ENCODE data around the gene BEND6. TPM values are rescaled to one million over a fixed set of nuclear protein-coding genes. Genes with fewer than 3 reads are reported as not detected.
"Not testable (repeated sequence)": the region's sequence is repeated elsewhere in the genome, so short reads cannot be mapped to it uniquely, and the experiment has no call there.

BEND6 gene
- total RNA-seq, 4 donors from 2014 or later: not detected

DNA sequence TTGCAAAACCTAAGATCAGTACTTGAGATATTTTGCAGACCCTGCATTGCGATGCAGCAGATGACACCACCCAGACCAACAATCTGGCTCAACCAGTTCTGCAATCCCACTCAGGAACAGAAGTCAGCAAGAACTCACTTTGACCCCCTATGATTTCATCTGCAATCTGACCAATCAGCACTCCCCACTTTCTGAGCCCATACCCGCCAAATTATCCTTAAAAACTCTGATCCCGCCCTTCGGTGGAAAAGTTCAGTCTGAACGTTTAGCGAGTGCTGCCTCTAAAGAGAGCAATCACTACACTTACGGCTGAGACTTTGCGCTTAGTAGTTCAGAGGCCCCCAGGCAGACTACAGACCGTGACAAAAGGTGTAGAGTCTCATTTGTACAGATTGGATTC lies 74.3 kb downstream of the BEND6 start:
- TF ChIP-seq, protein P1, sequence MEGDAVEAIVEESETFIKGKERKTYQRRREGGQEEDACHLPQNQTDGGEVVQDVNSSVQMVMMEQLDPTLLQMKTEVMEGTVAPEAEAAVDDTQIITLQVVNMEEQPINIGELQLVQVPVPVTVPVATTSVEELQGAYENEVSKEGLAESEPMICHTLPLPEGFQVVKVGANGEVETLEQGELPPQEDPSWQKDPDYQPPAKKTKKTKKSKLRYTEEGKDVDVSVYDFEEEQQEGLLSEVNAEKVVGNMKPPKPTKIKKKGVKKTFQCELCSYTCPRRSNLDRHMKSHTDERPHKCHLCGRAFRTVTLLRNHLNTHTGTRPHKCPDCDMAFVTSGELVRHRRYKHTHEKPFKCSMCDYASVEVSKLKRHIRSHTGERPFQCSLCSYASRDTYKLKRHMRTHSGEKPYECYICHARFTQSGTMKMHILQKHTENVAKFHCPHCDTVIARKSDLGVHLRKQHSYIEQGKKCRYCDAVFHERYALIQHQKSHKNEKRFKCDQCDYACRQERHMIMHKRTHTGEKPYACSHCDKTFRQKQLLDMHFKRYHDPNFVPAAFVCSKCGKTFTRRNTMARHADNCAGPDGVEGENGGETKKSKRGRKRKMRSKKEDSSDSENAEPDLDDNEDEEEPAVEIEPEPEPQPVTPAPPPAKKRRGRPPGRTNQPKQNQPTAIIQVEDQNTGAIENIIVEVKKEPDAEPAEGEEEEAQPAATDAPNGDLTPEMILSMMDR (IDR thresholded peaks at IDR 0.05): no peak
- no peak for TF ChIP-seq EP300 (IDR thresholded peaks at IDR 0.05)

DNA sequence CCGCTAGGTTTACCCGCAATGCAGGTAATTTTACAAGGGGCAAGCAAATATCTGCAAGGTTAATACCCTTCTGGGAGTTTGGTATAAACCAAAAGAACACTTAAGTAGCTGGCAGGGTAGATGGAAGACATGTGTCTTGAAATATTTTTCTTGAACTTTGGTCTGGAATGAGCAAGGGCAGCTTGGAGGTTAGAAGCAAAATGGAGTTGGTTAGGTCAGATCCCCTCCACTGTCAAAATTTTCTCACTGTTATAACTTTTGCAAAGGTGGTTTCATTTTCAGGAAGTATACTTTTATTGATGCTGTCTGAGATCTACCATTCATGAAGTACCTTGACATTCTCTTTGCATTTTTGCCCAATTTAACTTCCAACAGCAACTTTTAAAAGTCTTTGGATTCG lies 78.3 kb downstream of the BEND6 start:
- no peak for TF ChIP-seq POLR2A (IDR thresholded peaks at IDR 0.05)
- no peak for TF ChIP-seq EP300 (IDR thresholded peaks at IDR 0.05)
- TF ChIP-seq, protein P1 (IDR thresholded peaks at IDR 0.05): no peak
- TF ChIP-seq POLR2AphosphoS5 (IDR thresholded peaks at IDR 0.05): no peak
- Histone ChIP-seq H3K4me3 (no peak overlapping the region), H3K27ac (no peak overlapping the region), H3K9me3 (no peaks in the 10 kb centered on the region), H3K4me1 (no peaks in the 10 kb centered on the region), H3K27me3 (no peaks in the 10 kb centered on the region), H3K36me3 (no peaks in the 10 kb centered on the region)
- no peak for DNase-seq (ENCODE audit: low spot score in 2 of 2)
- 89% methylated on average over 3 of the region's 3 CpGs for WGBS

More for the DNA sequence above, 74.3 kb downstream of the BEND6 start:
- Histone ChIP-seq H3K4me3 (no peak overlapping the region), H3K4me1 (no peaks in the 10 kb centered on the region), H3K36me3 (no peaks in the 10 kb centered on the region), H3K27ac (no peak overlapping the region), H3K27me3 (no peaks in the 10 kb centered on the region), H3K9me3 (peaks cover 6% of the 10 kb centered on the region)
- WGBS: 65% methylated on average over 9 of the region's 9 CpGs
- DNase-seq (ENCODE audit: low spot score in 2 of 2): no peak

DNA sequence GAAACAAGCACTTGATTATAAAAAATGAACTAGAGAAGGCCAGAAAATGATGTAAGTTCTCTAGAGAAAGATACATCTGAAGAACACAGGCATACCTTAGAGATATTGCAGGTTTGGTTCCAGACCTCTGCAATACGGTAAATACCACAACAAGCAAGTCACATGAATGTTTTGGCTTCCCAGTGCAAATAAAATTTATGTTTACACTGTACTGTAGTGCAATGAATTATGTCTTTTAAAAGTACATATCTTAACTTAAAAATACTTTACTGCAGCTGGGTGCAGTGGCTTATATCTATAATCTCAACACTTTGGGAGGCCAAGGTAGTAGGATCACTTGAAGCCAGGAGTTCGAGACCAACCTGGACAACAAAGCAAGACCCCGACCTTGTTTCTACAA lies 80.6 kb downstream of the BEND6 start:
- no peak for DNase-seq (ENCODE audit: low spot score in 2 of 2)
- no peak overlapping the region for H3K27ac ChIP-seq
- 50% methylated on average over 3 of the region's 3 CpGs for WGBS
- no peaks in the 10 kb centered on the region for H3K9me3 ChIP-seq
- H3K4me3 ChIP-seq: no peak overlapping the region
- H3K4me1 ChIP-seq: no peaks in the 10 kb centered on the region
- H3K27me3 ChIP-seq: no peaks in the 10 kb centered on the region
- no peaks in the 10 kb centered on the region for H3K36me3 ChIP-seq
- no peak for TF ChIP-seq POLR2A (IDR thresholded peaks at IDR 0.05)
- TF ChIP-seq EP300 (IDR thresholded peaks at IDR 0.05): no peak
- TF ChIP-seq POLR2AphosphoS5 (IDR thresholded peaks at IDR 0.05): no peak
- TF ChIP-seq, protein P1 (IDR thresholded peaks at IDR 0.05): no peak

DNA sequence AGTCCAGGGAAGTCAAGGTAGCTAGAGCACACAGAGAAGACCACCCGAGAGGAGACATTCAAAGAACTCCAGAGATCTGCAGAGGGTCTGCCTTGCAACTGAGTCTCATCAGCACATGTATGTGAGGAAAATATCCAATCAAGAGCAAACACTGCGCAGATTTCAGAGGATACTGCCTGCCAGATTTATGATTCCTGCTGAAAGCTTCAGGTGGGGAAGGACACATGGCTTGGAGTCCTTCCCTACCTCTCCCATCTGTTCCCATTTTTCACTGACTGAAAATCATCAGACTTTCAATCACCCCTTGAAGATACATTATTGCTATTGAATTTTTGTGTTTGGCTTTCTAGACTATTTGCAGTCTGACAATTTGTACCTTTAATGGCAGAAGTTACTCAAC lies 84.0 kb downstream of the BEND6 start:
- no peak for DNase-seq (ENCODE audit: low spot score in 2 of 2)
- H3K27me3 ChIP-seq: peaks cover 9% of the 10 kb centered on the region
- no peaks in the 10 kb centered on the region for H3K36me3 ChIP-seq
- TF ChIP-seq EP300 (IDR thresholded peaks at IDR 0.05): no peak
- TF ChIP-seq, protein P1 (IDR thresholded peaks at IDR 0.05): no peak
- TF ChIP-seq POLR2A (IDR thresholded peaks at IDR 0.05): no peak
- TF ChIP-seq POLR2AphosphoS5 (IDR thresholded peaks at IDR 0.05): no peak
- no peaks in the 10 kb centered on the region for H3K4me1 ChIP-seq
- 87% methylated on average over 2 of the region's 2 CpGs for WGBS
- no peak overlapping the region for H3K27ac ChIP-seq
- no peak overlapping the region for H3K4me3 ChIP-seq
- no peaks in the 10 kb centered on the region for H3K9me3 ChIP-seq

DNA sequence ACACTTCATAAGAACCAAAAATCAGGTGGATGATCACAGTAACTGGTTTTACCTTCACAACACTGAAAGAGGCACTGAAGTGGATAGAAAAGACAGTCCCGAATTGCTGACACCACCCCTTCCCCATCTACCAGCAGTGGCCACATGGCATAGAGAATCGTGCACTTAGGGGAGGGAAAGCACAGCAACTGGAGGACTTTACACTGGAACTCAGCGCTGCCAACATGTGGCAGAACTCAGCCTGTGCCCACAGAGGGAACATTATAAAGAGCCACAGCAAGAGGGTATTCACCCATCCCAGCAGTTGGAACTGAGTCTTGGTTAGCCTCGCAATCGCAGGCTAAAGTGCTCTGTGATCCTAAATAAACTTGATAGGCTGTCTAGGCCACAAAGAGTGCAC lies 85.1 kb downstream of the BEND6 start:
- 80% methylated on average over 5 of the region's 5 CpGs for WGBS

DNA sequence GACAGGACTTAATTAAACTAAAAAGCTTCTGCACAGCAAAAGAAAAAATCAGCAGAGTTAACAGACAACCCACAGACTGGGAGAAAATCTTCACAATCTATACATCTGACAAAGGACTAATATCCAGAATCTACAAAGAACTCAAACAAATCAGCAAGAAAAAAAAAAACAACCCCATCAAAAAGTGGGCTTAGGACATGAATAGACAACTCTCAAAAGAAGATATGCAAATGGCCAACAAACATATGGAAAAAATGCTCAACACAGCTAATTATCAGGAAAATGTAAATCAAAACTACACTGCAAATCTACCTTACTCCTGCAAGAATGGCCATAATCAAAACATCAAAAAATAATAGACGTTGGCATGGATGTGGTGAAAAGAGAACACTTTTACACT lies 89.2 kb downstream of the BEND6 start:
- not testable (repeated sequence) for H3K4me1 ChIP-seq; H3K9me3 ChIP-seq; DNase-seq (ENCODE audit: low spot score in 2 of 2); H3K27ac ChIP-seq; H3K27me3 ChIP-seq; H3K36me3 ChIP-seq; H3K4me3 ChIP-seq
- 79% methylated on average over 1 of the region's 1 CpG for WGBS

More for the DNA sequence above, 85.1 kb downstream of the BEND6 start:
- TF ChIP-seq, protein P1 (IDR thresholded peaks at IDR 0.05): no peak
- TF ChIP-seq POLR2AphosphoS5 (IDR thresholded peaks at IDR 0.05) (no peak), POLR2A (IDR thresholded peaks at IDR 0.05) (no peak), EP300 (IDR thresholded peaks at IDR 0.05) (no peak)
- no peak overlapping the region for H3K4me3 ChIP-seq
- peaks cover 9% of the 10 kb centered on the region for H3K27me3 ChIP-seq
- H3K27ac ChIP-seq: no peak overlapping the region
- DNase-seq (ENCODE audit: low spot score in 2 of 2): no peak
- no peaks in the 10 kb centered on the region for H3K36me3 ChIP-seq
- H3K9me3 ChIP-seq: no peaks in the 10 kb centered on the region
- H3K4me1 ChIP-seq: no peaks in the 10 kb centered on the region
